Measurements from ENCODE around the gene HPX.

- TF ChIP-seq CTCF (IDR thresholded peaks at IDR 0.05) (no peak), MAFK (IDR thresholded peaks at IDR 0.05; ENCODE audit: partially characterized antibody) (no peak), RAD21 (conservative IDR thresholded peaks at IDR 0.05 in 1 of 2, IDR thresholded peaks at IDR 0.05 in 1 of 2) (no peak), JUNB (IDR thresholded peaks at IDR 0.05) (no peak), ELK1 (IDR thresholded peaks at IDR 0.05; ENCODE audit: low read depth, low read length) (no peak)
Observed at GRCh38 chr11:6489306-6489705, 48.5 kb upstream of the HPX start.
